Daoy (cell line): ENCODE data around the gene ARPIN. TPM values are rescaled to one million over a fixed set of nuclear protein-coding genes. Genes with fewer than 3 reads are reported as not detected.
"Not testable (repeated sequence)": the region's sequence is repeated elsewhere in the genome, so short reads cannot be mapped to it uniquely, and the experiment has no call there.

Source experiments
- DNase-seq: peaks from one replicate; pipeline ENCODE4 v3.0.0-alpha.2; 2015; ENCODE audit warnings: low read depth
- total RNA-seq: library from RNA; depleted of rRNA; stranded (reverse); fragments of >200 nt; shearing (Covaris generic); gene quantifications from 2 replicates; pipeline ENCODE4 v1.2.3, GENCODE V29; 2014

The ARPIN gene
- total RNA-seq, 1 experiment from 2014 or later, result 3.3 TPM

DNA sequence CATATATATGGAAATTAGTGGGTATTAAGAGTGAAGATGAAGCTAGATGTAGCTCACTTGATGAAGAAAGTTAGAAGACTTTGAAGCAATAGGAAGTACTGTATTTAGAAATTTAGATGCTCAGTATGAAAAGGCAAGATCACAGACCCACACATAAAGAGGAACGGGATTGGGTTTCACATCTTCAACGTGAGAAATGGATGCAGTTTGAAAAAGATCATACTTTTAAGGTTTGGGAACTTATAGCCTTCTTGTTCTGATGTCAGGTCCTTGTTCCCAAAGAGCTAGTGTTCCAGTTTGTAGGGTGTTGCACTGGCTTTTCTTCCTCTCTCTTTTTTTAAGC is 35.7 kb downstream of the ARPIN start:
- DNase-seq, result no peak

DNA sequence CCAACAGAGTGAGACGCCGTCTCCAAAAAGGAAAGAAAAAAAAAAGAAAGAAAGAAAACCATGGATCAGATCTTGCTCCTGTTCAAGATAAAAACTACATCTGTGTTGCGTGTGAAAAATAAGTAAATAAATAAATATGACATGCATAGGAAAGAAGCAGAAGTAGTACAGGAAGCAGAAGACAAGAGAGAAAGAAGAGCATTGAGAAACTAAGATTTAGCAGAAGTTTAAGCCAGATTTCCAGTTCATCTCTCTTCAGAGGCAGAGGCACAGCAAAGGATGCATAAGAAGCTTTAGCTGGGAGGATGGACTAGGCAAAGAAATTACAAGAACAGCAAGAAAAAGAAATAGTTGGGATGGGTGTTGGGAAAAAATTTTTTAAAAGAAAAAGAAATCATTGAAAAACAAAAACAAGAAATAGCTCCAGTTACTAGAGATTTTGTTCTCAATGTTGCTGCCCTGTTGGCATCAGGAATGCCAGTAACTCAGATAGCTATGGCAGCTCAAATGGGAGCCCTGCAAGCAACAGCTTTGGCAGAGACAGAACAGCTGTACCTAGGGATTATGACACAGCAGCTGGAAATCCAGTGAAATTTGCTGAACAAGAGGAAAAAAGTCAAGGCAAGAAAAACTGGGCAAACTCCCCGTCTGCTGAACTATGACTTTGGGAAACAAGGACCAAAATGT is 36.2 kb downstream of the ARPIN start:
- no peak for DNase-seq

DNA sequence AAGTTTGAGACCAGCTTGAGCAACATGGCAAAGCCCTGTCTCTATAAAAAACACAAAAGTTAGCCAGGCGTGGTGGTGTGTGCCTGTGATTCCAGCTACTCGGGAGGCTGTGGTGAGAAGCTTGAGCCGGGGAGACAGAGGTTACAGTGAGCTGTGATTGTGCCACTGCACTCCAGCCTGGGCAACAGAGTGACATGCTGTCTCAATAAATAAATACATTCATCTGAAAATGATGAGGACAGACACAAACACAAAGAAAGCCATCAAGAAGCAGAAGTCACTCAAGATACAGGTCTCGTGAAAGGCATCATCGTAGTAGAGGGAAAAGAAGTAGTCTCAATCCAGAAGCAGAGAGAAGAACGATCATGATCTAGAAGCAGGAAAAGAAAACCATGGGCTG is 37.0 kb downstream of the ARPIN start:
- DNase-seq, result no peak

DNA sequence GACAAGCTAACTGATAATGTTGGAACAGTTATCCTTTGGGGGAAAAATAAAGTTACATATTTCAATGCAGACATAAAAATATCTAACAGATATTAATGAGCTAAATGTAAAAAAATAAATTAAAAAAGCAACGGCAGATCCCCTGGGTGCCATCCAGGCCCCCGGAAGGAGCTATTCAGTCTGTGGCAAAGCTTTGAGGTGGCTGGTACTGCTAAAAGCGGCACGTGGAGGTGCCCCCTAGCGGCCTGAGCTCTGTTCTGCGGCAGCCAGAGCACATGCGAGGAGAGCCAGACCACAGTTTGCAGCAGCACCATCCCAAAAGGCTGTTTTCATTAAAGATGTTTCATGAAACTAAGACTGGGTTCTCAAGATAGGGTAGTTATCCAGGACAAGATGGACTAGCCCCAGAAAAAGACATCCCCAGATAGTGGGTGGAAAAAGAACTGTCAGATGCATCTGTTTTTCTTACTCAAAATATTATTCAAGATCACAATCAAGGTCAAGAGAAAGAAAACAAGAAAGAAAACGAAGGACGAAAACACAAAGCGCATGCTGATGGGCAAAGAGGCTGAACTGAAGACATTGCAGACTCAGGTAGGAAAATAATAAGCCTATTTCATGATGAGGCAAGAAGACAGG is 37.7 kb downstream of the ARPIN start:
- peak; percentile 78 for DNase-seq

- DNase-seq, result no peak
Measured at GRCh38 chr15:89870688-89871288, 42.0 kb downstream of the ARPIN start.

GRCh38 chr15:89870006-89870405 is 42.7 kb downstream of the ARPIN start:
- DNase-seq, result no peak

DNA sequence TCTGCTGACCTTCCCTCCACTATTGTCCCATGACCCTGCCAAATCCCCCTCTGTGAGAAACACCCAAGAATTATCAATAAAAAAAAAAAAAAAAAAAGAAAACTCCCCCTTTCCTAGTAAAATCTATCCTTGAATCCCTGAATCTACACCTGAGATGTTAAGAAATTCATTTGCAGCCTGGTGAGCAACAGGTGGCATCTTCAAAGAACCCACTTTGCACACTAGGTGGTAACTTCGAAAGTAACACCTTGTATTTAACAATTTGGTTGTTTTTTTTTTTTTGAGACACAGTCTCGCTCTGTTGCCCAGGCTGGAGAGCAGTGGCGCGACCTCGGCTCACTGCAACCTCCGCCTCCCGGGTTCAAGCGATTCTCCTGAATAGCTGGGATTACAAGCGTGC is 43.3 kb downstream of the ARPIN start:
- not testable (repeated sequence) for DNase-seq

DNA sequence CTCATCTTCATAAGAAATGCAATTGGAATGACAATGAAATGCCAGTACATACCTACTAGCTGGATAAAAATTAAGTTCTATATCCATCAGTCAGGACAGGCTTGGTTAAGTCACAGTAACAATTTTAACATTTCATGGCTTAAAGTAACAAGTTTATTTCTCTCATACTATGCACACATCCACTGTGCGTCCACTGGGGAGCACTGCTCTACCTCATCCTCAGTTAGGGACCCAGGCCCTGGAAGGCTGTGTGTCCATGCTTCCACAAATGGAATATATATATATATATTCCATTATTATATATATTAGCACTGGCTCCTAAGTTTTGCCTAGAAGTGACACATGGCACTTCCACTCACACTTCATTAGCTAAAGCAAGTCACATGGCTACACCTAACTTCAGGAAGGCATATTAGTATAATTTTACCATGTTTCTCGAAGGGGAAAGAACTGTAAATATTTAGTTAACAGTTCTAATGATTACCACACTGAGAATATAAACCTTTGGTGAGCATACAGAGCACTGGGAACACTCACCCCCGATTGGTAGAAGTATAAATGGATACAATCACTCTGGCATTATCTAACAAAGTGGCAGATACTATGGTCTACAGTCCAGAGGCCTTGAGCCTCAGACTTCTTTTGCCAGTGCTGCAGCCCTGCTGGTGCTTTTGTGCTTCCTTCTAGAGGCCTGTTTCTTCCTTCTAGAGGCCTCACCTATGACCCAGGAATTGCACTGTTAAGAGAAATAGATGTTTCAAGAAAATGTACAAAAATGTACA is 47.6 kb downstream of the ARPIN start:
- DNase-seq, result no peak

- DNase-seq, result no peak
Measured at GRCh38 chr15:89863918-89864317, 48.8 kb downstream of the ARPIN start.

DNA sequence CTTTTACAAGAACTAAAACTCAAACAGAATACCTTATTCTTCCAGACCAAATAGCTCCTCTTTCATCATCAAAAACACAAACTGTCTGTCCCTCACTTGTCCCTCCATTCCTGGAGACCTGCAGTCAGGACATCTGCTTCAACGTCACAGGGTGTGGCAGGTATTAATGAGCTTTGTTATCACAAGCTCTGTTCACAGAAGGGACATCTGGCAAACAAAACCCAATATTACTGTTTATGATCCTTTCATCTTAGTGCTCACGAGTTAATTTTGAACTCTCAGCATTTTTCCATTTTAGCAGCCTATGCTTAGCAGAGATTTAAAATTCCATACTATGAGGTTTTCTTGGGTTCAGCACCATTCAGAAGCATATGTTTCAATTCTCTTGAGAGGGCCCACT is 51.9 kb downstream of the ARPIN start:
- no peak for DNase-seq

DNA sequence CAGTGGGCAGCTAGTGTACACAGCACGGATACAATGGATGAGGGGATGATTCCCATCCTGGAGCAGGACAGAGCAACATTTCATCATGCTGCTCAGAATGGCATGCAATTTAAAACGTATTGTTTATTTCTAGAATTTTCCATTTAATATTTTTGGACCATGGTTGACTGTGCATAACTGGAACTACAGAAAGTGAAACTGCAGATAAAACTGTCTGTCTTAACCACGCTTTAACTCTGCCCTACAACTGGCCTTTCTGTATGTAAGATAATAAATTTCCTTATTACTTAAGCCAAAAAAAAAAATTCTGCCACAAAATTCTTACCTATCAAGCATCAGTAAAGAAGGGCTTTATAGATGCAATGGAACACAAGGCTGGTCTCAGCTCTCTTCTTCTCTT is 52.3 kb downstream of the ARPIN start:
- no peak for DNase-seq

GRCh38 chr15:89858661-89859458 is 53.9 kb downstream of the ARPIN start:
- no peak for DNase-seq

DNA sequence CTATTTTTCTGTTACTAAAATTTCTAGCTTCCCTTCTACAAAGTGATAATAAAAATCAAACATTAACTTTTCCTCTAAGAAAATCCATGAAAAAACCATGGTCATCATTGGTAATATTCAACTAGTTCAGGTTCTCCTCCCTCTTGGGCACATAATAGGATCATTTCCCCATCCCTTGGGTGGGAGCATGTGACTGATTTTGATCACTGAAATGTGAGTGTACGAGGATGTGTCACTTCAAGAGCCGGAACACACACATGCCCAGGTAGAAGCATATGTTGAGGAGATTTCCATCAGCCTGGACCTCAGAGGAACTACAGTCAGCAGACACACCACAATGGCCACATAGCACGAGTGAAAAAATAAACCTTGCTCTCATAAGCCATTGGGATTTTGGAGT is 55.1 kb downstream of the ARPIN start:
- no peak for DNase-seq

DNA sequence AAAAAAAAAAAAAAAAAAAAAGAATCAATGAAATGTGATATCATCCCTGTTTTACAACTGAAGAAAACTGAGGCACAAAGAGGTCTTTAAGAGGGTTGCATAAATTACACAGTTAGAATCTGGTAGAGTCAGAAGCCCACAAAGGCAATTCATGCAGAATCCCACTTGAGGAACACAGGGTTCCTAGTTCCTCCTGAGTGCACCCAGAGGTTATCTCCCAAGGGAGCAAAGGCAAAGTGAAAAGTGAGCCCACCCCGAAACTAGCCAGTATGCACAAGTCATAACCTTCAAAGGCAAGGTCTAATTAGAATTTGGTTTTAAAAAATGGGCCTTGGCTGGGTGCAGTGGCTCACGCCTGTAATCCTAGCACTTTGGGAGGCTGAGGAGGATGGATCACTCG is 56.8 kb downstream of the ARPIN start:
- DNase-seq, result no peak

DNA sequence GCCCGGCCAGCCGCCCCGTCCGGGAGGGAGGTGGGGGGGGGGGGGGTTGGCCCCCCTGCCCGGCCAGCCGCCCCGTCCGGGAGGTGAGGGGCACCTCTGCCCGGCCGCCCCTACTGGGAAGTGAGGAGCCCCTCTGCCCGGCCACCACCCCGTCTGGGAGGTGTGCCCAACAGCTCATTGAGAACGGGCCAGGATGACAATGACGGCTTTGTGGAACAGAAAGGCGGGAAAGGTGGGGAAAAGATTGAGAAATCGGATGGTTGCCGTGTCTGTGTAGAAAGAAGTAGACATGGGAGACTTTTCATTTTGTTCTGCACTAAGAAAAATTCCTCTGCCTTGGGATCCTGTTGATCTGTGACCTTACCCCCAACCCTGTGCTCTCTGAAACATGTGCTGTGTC is 57.9 kb downstream of the ARPIN start:
- DNase-seq, result not testable (repeated sequence)

- DNase-seq, result no peak
Measured at GRCh38 chr15:89852342-89852995, 60.3 kb downstream of the ARPIN start.

DNA sequence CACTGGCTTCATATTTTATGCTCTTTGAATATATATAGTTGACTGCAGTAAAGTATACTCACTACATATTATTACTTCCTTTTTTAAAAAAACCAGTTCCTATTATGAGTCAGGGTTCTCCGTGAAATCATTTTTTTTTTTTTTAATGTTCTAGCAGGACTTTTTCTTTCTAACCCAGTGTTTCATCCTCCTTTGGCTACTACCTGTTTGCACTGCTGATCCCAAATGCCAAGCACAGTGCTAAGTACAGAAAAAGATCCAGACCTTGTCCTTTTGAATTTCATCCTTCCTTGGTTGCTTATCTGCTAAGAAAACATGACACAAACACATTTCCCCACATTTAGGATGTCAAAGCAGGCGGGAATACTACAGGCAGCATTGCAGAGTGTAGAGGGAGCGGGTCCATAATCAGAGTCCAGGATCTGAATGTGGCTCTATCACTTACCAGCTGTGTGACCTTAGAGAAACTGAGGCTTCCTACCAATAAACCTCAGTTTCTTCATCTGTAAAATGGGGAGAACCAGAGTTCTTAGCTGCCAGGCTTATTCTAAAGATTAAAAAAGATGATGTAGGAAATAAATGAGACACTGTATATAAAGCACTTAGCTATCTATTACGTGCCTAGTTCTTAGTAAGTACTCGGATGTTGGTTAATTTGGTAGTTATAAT is 60.9 kb downstream of the ARPIN start:
- DNase-seq, result no peak

GRCh38 chr15:89848970-89849292 is 63.8 kb downstream of the ARPIN start:
- no peak for DNase-seq

DNA sequence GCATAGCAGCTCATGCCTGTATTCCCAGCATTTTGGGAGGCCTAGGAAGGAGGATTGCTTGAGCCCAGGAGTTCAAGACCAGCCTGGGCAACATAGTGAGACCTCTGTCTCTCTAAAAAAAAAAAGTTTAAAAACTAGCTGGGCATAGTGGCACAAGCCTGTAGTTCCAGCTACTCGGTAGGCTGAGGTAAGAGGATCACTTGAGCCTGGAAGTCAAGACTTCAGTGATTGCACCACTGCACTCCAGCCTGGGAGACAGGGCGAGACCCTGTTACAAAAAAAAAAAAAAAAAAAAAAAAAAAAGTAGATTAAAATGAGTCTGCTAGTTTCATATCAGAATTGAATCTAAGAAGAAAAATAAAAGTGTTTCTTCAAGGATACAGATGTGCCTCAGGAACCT is 65.7 kb downstream of the ARPIN start:
- no peak for DNase-seq

- DNase-seq, result peak; percentile 81
Measured at GRCh38 chr15:89845305-89845893, 67.4 kb downstream of the ARPIN start.
